ENCODE results near the gene PLEKHG1.
A peak's percentile ranks its signal among the peaks of the same experiment; 100 is the strongest.

Gene PLEKHG1

GRCh38 chr6:150634964-150635292 is 35.2 kb downstream of the PLEKHG1 start:
- Histone ChIP-seq H3K36me3 (replicated peaks; ENCODE audit: low read depth, low read length) (peaks cover 12% of the 10 kb centered on the region), H3K4me2 (ENCODE audit: low read length) (peak overlapping the region; percentile 97), H4K20me1 (ENCODE audit: insufficient read depth, low read length) (no peaks in the 10 kb centered on the region), H3K27me3 (ENCODE audit: low read depth, low read length) (no peaks in the 10 kb centered on the region), H3K27ac (ENCODE audit: low read length) (peak overlapping the region; percentile 100), H3K79me2 (ENCODE audit: low read length) (peaks cover 96% of the 10 kb centered on the region), H3K4me3 (ENCODE audit: low read length) (peak overlapping the region; percentile 98), H2AFZ (ENCODE audit: low read depth, low read length) (no peak overlapping the region), H3K9me3 (ENCODE audit: insufficient read depth, low read length) (no peaks in the 10 kb centered on the region), H3K9ac (ENCODE audit: low read length) (peak overlapping the region; percentile 100), H3K4me1 (ENCODE audit: low read length) (peaks cover 80% of the 10 kb centered on the region)
- TF ChIP-seq EZH2phosphoT487 (IDR thresholded peaks at IDR 0.05; ENCODE audit: low read depth) (no peak), CTCF (IDR thresholded peaks at IDR 0.05; ENCODE audit: low read depth, low read length) (no peak)

GRCh38 chr6:150635906-150636514 is 36.3 kb downstream of the PLEKHG1 start:
- Histone ChIP-seq H4K20me1 (ENCODE audit: insufficient read depth, low read length) (no peaks in the 10 kb centered on the region), H3K27ac (ENCODE audit: low read length) (peak overlapping the region; percentile 100), H3K9ac (ENCODE audit: low read length) (peak overlapping the region; percentile 100), H3K4me3 (ENCODE audit: low read length) (peak overlapping the region; percentile 98), H3K27me3 (ENCODE audit: low read depth, low read length) (no peaks in the 10 kb centered on the region), H3K79me2 (ENCODE audit: low read length) (peaks cover 96% of the 10 kb centered on the region), H3K36me3 (replicated peaks; ENCODE audit: low read depth, low read length) (peaks cover 19% of the 10 kb centered on the region), H2AFZ (ENCODE audit: low read depth, low read length) (no peak overlapping the region), H3K4me2 (ENCODE audit: low read length) (peak overlapping the region; percentile 97), H3K9me3 (ENCODE audit: insufficient read depth, low read length) (no peaks in the 10 kb centered on the region), H3K4me1 (ENCODE audit: low read length) (peaks cover 80% of the 10 kb centered on the region)
- TF ChIP-seq CTCF (IDR thresholded peaks at IDR 0.05; ENCODE audit: low read depth, low read length) (no peak), EZH2phosphoT487 (IDR thresholded peaks at IDR 0.05; ENCODE audit: low read depth) (no peak)

GRCh38 chr6:150636808-150637207 is 37.1 kb downstream of the PLEKHG1 start:
- Histone ChIP-seq H2AFZ (ENCODE audit: low read depth, low read length) (no peak overlapping the region), H3K4me2 (ENCODE audit: low read length) (peak overlapping the region; percentile 97), H3K4me1 (ENCODE audit: low read length) (peaks cover 77% of the 10 kb centered on the region), H3K9ac (ENCODE audit: low read length) (peak overlapping the region; percentile 100), H3K79me2 (ENCODE audit: low read length) (peaks cover 93% of the 10 kb centered on the region), H3K4me3 (ENCODE audit: low read length) (peak overlapping the region; percentile 98), H4K20me1 (ENCODE audit: insufficient read depth, low read length) (no peaks in the 10 kb centered on the region), H3K9me3 (ENCODE audit: insufficient read depth, low read length) (no peaks in the 10 kb centered on the region), H3K36me3 (replicated peaks; ENCODE audit: low read depth, low read length) (peaks cover 19% of the 10 kb centered on the region), H3K27me3 (ENCODE audit: low read depth, low read length) (no peaks in the 10 kb centered on the region), H3K27ac (ENCODE audit: low read length) (peak overlapping the region; percentile 100)
- TF ChIP-seq EZH2phosphoT487 (IDR thresholded peaks at IDR 0.05; ENCODE audit: low read depth) (no peak), CTCF (IDR thresholded peaks at IDR 0.05; ENCODE audit: low read depth, low read length) (no peak)

GRCh38 chr6:150637266-150637665 is 37.6 kb downstream of the PLEKHG1 start:
- H2AFZ ChIP-seq (ENCODE audit: low read depth, low read length), result no peak overlapping the region
- H3K9ac ChIP-seq (ENCODE audit: low read length), result peak overlapping the region; percentile 100
- H3K4me2 ChIP-seq (ENCODE audit: low read length), result peak overlapping the region; percentile 97
- H3K36me3 ChIP-seq (replicated peaks; ENCODE audit: low read depth, low read length), result peaks cover 19% of the 10 kb centered on the region
- H3K4me3 ChIP-seq (ENCODE audit: low read length), result peak overlapping the region; percentile 98
- H3K4me1 ChIP-seq (ENCODE audit: low read length), result peaks cover 77% of the 10 kb centered on the region
- no peaks in the 10 kb centered on the region for H4K20me1 ChIP-seq (ENCODE audit: insufficient read depth, low read length)
- no peak for TF ChIP-seq EZH2phosphoT487 (IDR thresholded peaks at IDR 0.05; ENCODE audit: low read depth)
- no peak for TF ChIP-seq CTCF (IDR thresholded peaks at IDR 0.05; ENCODE audit: low read depth, low read length)
- no peaks in the 10 kb centered on the region for H3K9me3 ChIP-seq (ENCODE audit: insufficient read depth, low read length)
- H3K27ac ChIP-seq (ENCODE audit: low read length), result peak overlapping the region; percentile 100
- no peaks in the 10 kb centered on the region for H3K27me3 ChIP-seq (ENCODE audit: low read depth, low read length)
- H3K79me2 ChIP-seq (ENCODE audit: low read length), result peaks cover 93% of the 10 kb centered on the region

Data from OCI-LY3 (cell line).